NT2/D1 (cell line): ENCODE measurements around the gene PPIP5K2.

Experiments
- YY1 ChIP-seq: IDR thresholded peaks from 2 replicates; pipeline ENCODE4 v1.6.1; 2011; ENCODE audit not compliant: insufficient read length, insufficient read depth
- ZNF274 ChIP-seq: IDR thresholded peaks from 2 replicates; pipeline ENCODE4 v1.6.1; 2011; ENCODE audit warnings: mild to moderate bottlenecking, low read depth, low read length

DNA sequence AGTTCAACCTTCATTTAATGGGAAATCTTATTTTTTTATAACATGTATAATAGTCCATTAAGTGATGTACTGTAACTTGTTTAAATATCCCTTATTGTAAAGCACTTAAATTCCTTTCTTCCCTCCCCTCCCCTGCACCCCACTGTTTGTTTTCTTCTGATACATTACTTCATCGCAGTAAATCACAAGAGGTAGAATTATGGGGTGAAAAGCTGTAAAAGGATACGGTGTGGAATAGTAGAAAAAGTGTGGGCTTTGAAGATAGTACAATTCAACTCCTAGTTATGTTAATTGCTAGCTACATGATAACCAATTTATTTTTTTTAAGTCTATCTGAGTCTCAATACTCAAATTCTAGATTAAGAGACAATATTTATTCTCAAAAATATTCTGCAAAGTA, 96.6 kb downstream of the PPIP5K2 start:
- TF ChIP-seq YY1 (no peak), ZNF274 (no peak)
